H9 (cell line): ENCODE results near the gene TMEM255A. TPM values are rescaled to one million over a fixed set of nuclear protein-coding genes. Genes with fewer than 3 reads are reported as not detected.
"Not testable (repeated sequence)": the region's sequence is repeated elsewhere in the genome, so short reads cannot be mapped to it uniquely, and the experiment has no call there.

Source experiments
- DNase-seq: peaks from one replicate; pipeline ENCODE4 v3.0.0-alpha.2; 2017
- H2AFZ ChIP-seq: one replicate; pipeline ENCODE4 v1.6.1; 2013; ENCODE audit warnings: mild to moderate bottlenecking, low read length, control low read depth, moderate library complexity
- H2AK5ac ChIP-seq: 2 replicates; pipeline ENCODE4 v1.6.1; 2013; ENCODE audit warnings: low read length, control low read depth, mixed read lengths; ENCODE audit not compliant: insufficient read length
- H2BK120ac ChIP-seq: one replicate; pipeline ENCODE4 v1.6.1; 2013; ENCODE audit warnings: low read depth, mild to moderate bottlenecking, low read length, control low read depth, inconsistent platforms; ENCODE audit not compliant: poor library complexity, severe bottlenecking
- H2BK12ac ChIP-seq: 2 replicates; pipeline ENCODE4 v1.6.1; 2013; ENCODE audit warnings: low read length, control low read depth, mixed read lengths, low read depth; ENCODE audit not compliant: insufficient read length
- H2BK15ac ChIP-seq: 2 replicates; pipeline ENCODE4 v1.6.1; 2013; ENCODE audit warnings: low read depth, low read length, control low read depth
- H2BK20ac ChIP-seq: one replicate; pipeline ENCODE4 v1.6.1; 2013; ENCODE audit warnings: low read depth, mild to moderate bottlenecking, low read length, control low read depth, inconsistent platforms; ENCODE audit not compliant: poor library complexity, severe bottlenecking
- H2BK5ac ChIP-seq: 2 replicates; pipeline ENCODE4 v1.6.1; 2013; ENCODE audit warnings: low read length, control low read depth, mixed read lengths; ENCODE audit not compliant: insufficient read length
- H3K14ac ChIP-seq: 2 replicates; pipeline ENCODE4 v1.6.1; 2013; ENCODE audit warnings: low read length, control low read depth; ENCODE audit not compliant: insufficient read depth
- H3K18ac ChIP-seq: 2 replicates; pipeline ENCODE4 v1.6.1; 2013; ENCODE audit warnings: low read depth, mild to moderate bottlenecking, mixed read lengths, low read length, control low read depth; ENCODE audit not compliant: insufficient read length
- H3K23ac ChIP-seq: 2 replicates; pipeline ENCODE4 v1.6.1; 2013; ENCODE audit warnings: low read length, control low read depth, mixed read lengths, low read depth; ENCODE audit not compliant: insufficient read length
- H3K23me2 ChIP-seq: 2 replicates; pipeline ENCODE4 v1.6.1; 2013; ENCODE audit warnings: low read depth, mild to moderate bottlenecking, mixed read lengths, low read length, control low read depth; ENCODE audit not compliant: insufficient read length, poor library complexity, severe bottlenecking
- H3K27ac ChIP-seq: 2 replicates; pipeline ENCODE4 v1.5.1; 2013; ENCODE audit warnings: low read length, control low read depth, mixed read lengths, low read depth; ENCODE audit not compliant: insufficient read length
- H3K27me3 ChIP-seq: 2 replicates; pipeline ENCODE4 v1.6.1; 2013; ENCODE audit warnings: low read length, control low read depth, inconsistent platforms; ENCODE audit not compliant: insufficient read depth
- H3K4ac ChIP-seq: 2 replicates; pipeline ENCODE4 v1.6.1; 2013; ENCODE audit warnings: low read depth, mild to moderate bottlenecking, control low read depth, inconsistent platforms, low read length, moderate library complexity
- H3K4me1 ChIP-seq: 2 replicates; pipeline ENCODE4 v1.6.1; 2013; ENCODE audit warnings: low read length, control low read depth, inconsistent platforms; ENCODE audit not compliant: insufficient read depth
- H3K4me2 ChIP-seq: 2 replicates; pipeline ENCODE4 v1.6.1; 2013; ENCODE audit warnings: low read length, control low read depth, mixed read lengths; ENCODE audit not compliant: insufficient read length, insufficient read depth
- H3K56ac ChIP-seq: 2 replicates; pipeline ENCODE4 v1.6.1; 2013; ENCODE audit warnings: low read depth, mild to moderate bottlenecking, mixed read lengths, low read length, control low read depth; ENCODE audit not compliant: insufficient read length
- H3K79me1 ChIP-seq: 2 replicates; pipeline ENCODE4 v1.6.1; 2013; ENCODE audit warnings: low read depth, mild to moderate bottlenecking, moderate library complexity, low read length, control low read depth, inconsistent platforms; ENCODE audit not compliant: insufficient read depth, poor library complexity, severe bottlenecking
- H3K79me2 ChIP-seq: 2 replicates; pipeline ENCODE4 v1.6.1; 2013; ENCODE audit warnings: low read length, control low read depth, inconsistent platforms; ENCODE audit not compliant: insufficient read depth
- H3K9ac ChIP-seq: 2 replicates; pipeline ENCODE4 v1.6.1; 2013; ENCODE audit warnings: low read length, control low read depth, mixed read lengths; ENCODE audit not compliant: insufficient read length; ENCODE audit errors: extremely low read depth
- H3K9me3 ChIP-seq: one replicate; pipeline ENCODE4 v1.6.1; 2013; ENCODE audit warnings: low read depth, low read length, inconsistent platforms; ENCODE audit not compliant: control insufficient read depth
- H3T11ph ChIP-seq: one replicate; pipeline ENCODE4 v1.6.1; 2013; ENCODE audit warnings: mild to moderate bottlenecking, low read length, control low read depth, inconsistent platforms
- H4K20me1 ChIP-seq: one replicate; pipeline ENCODE4 v1.6.1; 2013; ENCODE audit not compliant: control insufficient read depth, insufficient read length, insufficient read depth
- H4K5ac ChIP-seq: 2 replicates; pipeline ENCODE4 v1.6.1; 2013; ENCODE audit warnings: low read depth, mild to moderate bottlenecking, mixed read lengths, low read length, control low read depth; ENCODE audit not compliant: insufficient read length
- H4K8ac ChIP-seq: replicated peaks from 2 replicates; pipeline ENCODE4 v1.6.1; 2013; ENCODE audit warnings: low read length, control low read depth, mixed read lengths, low read depth; ENCODE audit not compliant: insufficient read length
- H4K91ac ChIP-seq: 2 replicates; pipeline ENCODE4 v1.6.1; 2013; ENCODE audit warnings: low read depth, mild to moderate bottlenecking, moderate library complexity, mixed read lengths, low read length, control low read depth; ENCODE audit not compliant: insufficient read length
- H3K27ac Mint-ChIP-seq, 3 experiments: 2 replicates in 2 of 3; 3 replicates in 1 of 3; pipeline ENCODE4 v1.8.0; 2020 to 2021; ENCODE audit warnings: mixed read lengths in 3 of 3, mild to moderate bottlenecking in 1 of 3, moderate library complexity in 1 of 3
- H3K27me3 Mint-ChIP-seq: 2 replicates; pipeline ENCODE4 v1.8.0; 2021; ENCODE audit warnings: low read depth, mild to moderate bottlenecking, moderate library complexity, mixed read lengths
- H3K36me3 Mint-ChIP-seq, 3 experiments: 2 replicates in 2 of 3; 3 replicates in 1 of 3; pipeline ENCODE4 v1.8.0; 2020 to 2021; ENCODE audit warnings: low read depth in 3 of 3, mixed read lengths in 3 of 3; ENCODE audit not compliant: insufficient read depth in 1 of 3
- H3K4me1 Mint-ChIP-seq, 2 experiments: 2 replicates each; pipeline ENCODE4 v1.8.0; 2020; ENCODE audit warnings: mixed read lengths in 2 of 2
- H3K4me3 Mint-ChIP-seq, 2 experiments: 2 replicates in 1 of 2; 3 replicates in 1 of 2; pipeline ENCODE4 v1.8.0; 2020 to 2021; ENCODE audit warnings: mild to moderate bottlenecking in 2 of 2, mixed read lengths in 2 of 2, moderate library complexity in 1 of 2
- H3K9me3 Mint-ChIP-seq, 2 experiments: 2 replicates in 1 of 2; 3 replicates in 1 of 2; pipeline ENCODE4 v1.8.0; 2020; ENCODE audit warnings: mild to moderate bottlenecking in 2 of 2, mixed read lengths in 2 of 2, moderate library complexity in 1 of 2
- WGBS: extraction: QIAGEN DNeasy Blood & Tissue Kit; methylation state at CpG from one replicate; pipeline ENCODE4 v1.1.7; 2013; ENCODE audit warnings: missing lambda C conversion rate, low lambda C conversion rate, mixed read lengths; ENCODE audit not compliant: insufficient read length; ENCODE audit errors: extremely low coverage; 5-methylcytosine and 5-hydroxymethylcytosine counted together
- total RNA-seq: library from RNA; stranded (reverse); gene quantifications from 2 replicates; pipeline ENCODE4 v1.2.1, GENCODE V29; 2021
- TF ChIP-seq, protein P1 (sequence below): fragments of 200-600 bp; sonication (generic); conservative IDR thresholded peaks from 3 replicates; pipeline ENCODE4 v1.8.0; 2021; ENCODE audit warnings: antibody characterized with exemption, mild to moderate bottlenecking

The TMEM255A gene
- total RNA-seq, 1 experiment from 2014 or later: 0.77 TPM

DNA sequence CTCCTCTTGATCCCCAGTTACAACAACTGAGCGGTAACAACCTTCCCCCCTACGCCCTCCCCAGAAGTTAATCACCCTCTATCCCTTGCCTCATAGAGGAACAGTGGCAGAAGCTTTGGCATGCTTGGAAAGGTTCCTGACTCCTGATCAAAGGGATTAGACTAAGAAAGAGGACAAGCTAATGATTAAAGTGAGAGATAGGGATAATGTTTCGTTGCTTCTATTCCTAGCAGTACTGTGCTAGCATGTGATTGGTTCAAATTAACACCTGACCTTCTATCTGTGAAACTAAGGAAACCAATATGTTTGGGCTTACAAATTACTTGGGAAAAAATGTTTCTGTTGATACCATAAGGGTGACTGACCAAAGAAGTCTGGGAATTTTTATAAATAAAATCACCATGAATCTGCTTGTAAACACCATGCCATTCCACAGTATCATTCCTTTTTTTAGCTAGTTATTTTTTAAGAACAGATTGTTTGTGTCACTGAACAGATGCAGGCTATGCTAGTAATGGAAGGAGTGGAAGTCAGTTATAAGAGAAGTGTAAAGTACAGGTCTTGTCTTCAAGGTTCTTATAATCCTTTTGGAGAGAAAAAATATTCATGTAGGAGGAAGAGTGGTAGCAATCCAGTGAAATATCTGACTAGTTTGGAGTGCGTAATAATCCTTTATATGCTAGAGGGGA is 39.3 kb upstream of the TMEM255A start:
- no peak overlapping the region for H3K14ac ChIP-seq
- TF ChIP-seq, protein P1, sequence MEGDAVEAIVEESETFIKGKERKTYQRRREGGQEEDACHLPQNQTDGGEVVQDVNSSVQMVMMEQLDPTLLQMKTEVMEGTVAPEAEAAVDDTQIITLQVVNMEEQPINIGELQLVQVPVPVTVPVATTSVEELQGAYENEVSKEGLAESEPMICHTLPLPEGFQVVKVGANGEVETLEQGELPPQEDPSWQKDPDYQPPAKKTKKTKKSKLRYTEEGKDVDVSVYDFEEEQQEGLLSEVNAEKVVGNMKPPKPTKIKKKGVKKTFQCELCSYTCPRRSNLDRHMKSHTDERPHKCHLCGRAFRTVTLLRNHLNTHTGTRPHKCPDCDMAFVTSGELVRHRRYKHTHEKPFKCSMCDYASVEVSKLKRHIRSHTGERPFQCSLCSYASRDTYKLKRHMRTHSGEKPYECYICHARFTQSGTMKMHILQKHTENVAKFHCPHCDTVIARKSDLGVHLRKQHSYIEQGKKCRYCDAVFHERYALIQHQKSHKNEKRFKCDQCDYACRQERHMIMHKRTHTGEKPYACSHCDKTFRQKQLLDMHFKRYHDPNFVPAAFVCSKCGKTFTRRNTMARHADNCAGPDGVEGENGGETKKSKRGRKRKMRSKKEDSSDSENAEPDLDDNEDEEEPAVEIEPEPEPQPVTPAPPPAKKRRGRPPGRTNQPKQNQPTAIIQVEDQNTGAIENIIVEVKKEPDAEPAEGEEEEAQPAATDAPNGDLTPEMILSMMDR: no peak
- no peak overlapping the region for H2BK20ac ChIP-seq
- H3T11ph ChIP-seq: no peak overlapping the region
- no peak overlapping the region for H3K27ac Mint-ChIP-seq
- no peak overlapping the region for H2BK120ac ChIP-seq
- H4K91ac ChIP-seq: no peak overlapping the region
- H3K4me3 Mint-ChIP-seq: no peak overlapping the region
- no peak overlapping the region for H4K5ac ChIP-seq
- peaks cover 46 to 50% of the 10 kb centered on the region in 2 experiments for H3K9me3 Mint-ChIP-seq
- no peak for DNase-seq
- H2BK5ac ChIP-seq: no peak overlapping the region
- no peaks in the 10 kb centered on the region for H3K79me2 ChIP-seq
- no peak overlapping the region for H2AFZ ChIP-seq
- no peak overlapping the region for H3K4me2 ChIP-seq
- no peak overlapping the region for H3K27ac ChIP-seq
- WGBS: no CpG with 5 or more reads among the region's 4 CpGs
- H3K27me3 Mint-ChIP-seq: peaks cover 14% of the 10 kb centered on the region
- no peaks in the 10 kb centered on the region for H3K79me1 ChIP-seq
- H3K9me3 ChIP-seq: peaks cover 28% of the 10 kb centered on the region
- H3K27me3 ChIP-seq: no peaks in the 10 kb centered on the region
- no peak overlapping the region for H3K4ac ChIP-seq
- no peak overlapping the region for H2BK15ac ChIP-seq
- H3K56ac ChIP-seq: no peak overlapping the region
- H4K20me1 ChIP-seq: no peaks in the 10 kb centered on the region
- no peaks in the 10 kb centered on the region for H3K4me1 Mint-ChIP-seq
- H3K36me3 Mint-ChIP-seq: peaks cover 0 to 2% (median 0%) of the 10 kb centered on the region in 3 experiments; a peak in 4 of 7 replicates
- H3K4me1 ChIP-seq: no peaks in the 10 kb centered on the region
- H2AK5ac ChIP-seq: no peak overlapping the region
- H3K9ac ChIP-seq: no peak overlapping the region
- H3K23me2 ChIP-seq: no peaks in the 10 kb centered on the region
- H4K8ac ChIP-seq: no peak overlapping the region
- H2BK12ac ChIP-seq: no peak overlapping the region
- H3K18ac ChIP-seq: no peak overlapping the region
- H3K23ac ChIP-seq: no peak overlapping the region

DNA sequence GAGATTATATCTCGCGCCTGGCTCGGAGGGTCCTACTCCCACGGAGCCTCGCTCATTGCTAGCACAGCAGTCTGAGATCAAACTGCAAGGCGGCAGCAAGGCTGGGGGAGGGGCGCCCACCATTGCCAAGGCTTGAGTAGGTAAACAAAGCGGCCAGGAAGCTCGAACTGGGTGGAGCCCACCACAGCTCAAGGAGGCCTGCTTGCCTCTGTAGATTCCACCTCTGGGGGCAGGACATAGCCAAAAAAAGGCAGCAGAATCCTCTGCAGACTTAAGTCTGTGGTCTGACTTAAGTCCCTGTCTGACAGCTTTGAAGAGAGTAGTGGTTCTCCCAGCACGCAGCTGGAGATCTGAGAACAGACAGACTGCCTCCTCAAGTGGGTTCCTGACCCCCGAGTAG is 33.3 kb upstream of the TMEM255A start:
- not testable (repeated sequence) for H3K27me3 ChIP-seq
- peaks cover 61 to 67% of the 10 kb centered on the region in 2 experiments for H3K9me3 Mint-ChIP-seq
- WGBS: no CpG with 5 or more reads among the region's 11 CpGs

More for the DNA sequence above, 33.3 kb upstream of the TMEM255A start:
- peaks cover 5 to 12% (median 7%) of the 10 kb centered on the region in 3 experiments for H3K36me3 Mint-ChIP-seq
- H3K4ac ChIP-seq, H4K20me1 ChIP-seq, H3K14ac ChIP-seq, H4K91ac ChIP-seq, H3K18ac ChIP-seq, H3K27me3 Mint-ChIP-seq, H3K9ac ChIP-seq, H2BK20ac ChIP-seq, H3K4me3 Mint-ChIP-seq, H2BK12ac ChIP-seq, H3K4me1 ChIP-seq, H2AK5ac ChIP-seq, H3K56ac ChIP-seq, H3K79me2 ChIP-seq, H3K23me2 ChIP-seq, H2BK15ac ChIP-seq, H3K4me2 ChIP-seq, H3T11ph ChIP-seq, H2AFZ ChIP-seq, H3K79me1 ChIP-seq, H3K27ac ChIP-seq, DNase-seq, H3K27ac Mint-ChIP-seq, H4K5ac ChIP-seq, H2BK120ac ChIP-seq, H3K4me1 Mint-ChIP-seq, H3K23ac ChIP-seq, H4K8ac ChIP-seq, H2BK5ac ChIP-seq: not testable (repeated sequence)
- peaks cover 17% of the 10 kb centered on the region for H3K9me3 ChIP-seq
